Dendritic cell treated with granulocyte-macrophage colony-stimulating factor and Interleukin-4, amounts not matched to agents 40 ng/mL and 50 ng/mL, for 4 days (primary cell): ENCODE measurements around the gene KCNMA1.
A peak's percentile ranks its signal among the peaks of the same experiment; 100 is the strongest.
"Not testable (repeated sequence)": the region's sequence is repeated elsewhere in the genome, so short reads cannot be mapped to it uniquely, and the experiment has no call there.

ENCODE experiments used
- H3K27ac Mint-ChIP-seq: one replicate; pipeline ENCODE4 v1.8.0; 2022; ENCODE audit warnings: mild to moderate bottlenecking, mixed read lengths
- H3K27me3 Mint-ChIP-seq: one replicate; pipeline ENCODE4 v1.8.0; 2022; ENCODE audit warnings: mild to moderate bottlenecking, mixed read lengths
- H3K36me3 Mint-ChIP-seq: one replicate; pipeline ENCODE4 v1.8.0; 2022; ENCODE audit warnings: low read depth, mixed read lengths
- H3K4me1 Mint-ChIP-seq: one replicate; pipeline ENCODE4 v1.8.0; 2022; ENCODE audit warnings: low read depth, mixed read lengths
- H3K4me3 Mint-ChIP-seq: one replicate; pipeline ENCODE4 v1.8.0; 2022; ENCODE audit warnings: mild to moderate bottlenecking, moderate library complexity, mixed read lengths
- H3K9me3 Mint-ChIP-seq: one replicate; pipeline ENCODE4 v1.8.0; 2022; ENCODE audit warnings: mixed read lengths
- intact Hi-C: fragments of 100-400 bp; cut with micrococcal nuclease; formaldehyde crosslinking; loops from one replicate; pipeline ENCODE4 v1.15.0; 2022

Gene KCNMA1

DNA sequence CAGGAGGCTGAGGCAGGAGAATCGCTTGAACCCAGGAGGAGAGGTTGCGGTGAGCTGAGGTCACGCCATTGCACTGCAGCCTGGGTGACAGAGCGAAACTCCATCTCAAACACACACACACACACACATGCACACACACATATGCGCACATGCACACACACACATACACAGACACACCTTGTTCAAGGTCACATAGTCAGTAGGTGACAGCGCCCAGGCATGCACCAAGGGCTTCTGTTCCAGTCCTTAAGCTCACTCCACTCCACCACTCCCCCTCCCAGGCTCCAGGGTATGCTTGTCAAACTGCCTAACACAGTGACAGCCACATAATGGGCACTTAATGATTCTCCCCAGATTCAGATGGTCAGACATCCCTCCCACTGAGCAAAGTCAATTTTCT, 37.0 kb downstream of the KCNMA1 start:
- H3K4me3 Mint-ChIP-seq: no peak overlapping the region
- no peak overlapping the region for H3K27ac Mint-ChIP-seq
- peaks cover 10% of the 10 kb centered on the region for H3K27me3 Mint-ChIP-seq
- intact Hi-C loops: no loop called here
- H3K36me3 Mint-ChIP-seq: no peaks in the 10 kb centered on the region
- H3K9me3 Mint-ChIP-seq: no peaks in the 10 kb centered on the region
- H3K4me1 Mint-ChIP-seq: peaks cover 18% of the 10 kb centered on the region

DNA sequence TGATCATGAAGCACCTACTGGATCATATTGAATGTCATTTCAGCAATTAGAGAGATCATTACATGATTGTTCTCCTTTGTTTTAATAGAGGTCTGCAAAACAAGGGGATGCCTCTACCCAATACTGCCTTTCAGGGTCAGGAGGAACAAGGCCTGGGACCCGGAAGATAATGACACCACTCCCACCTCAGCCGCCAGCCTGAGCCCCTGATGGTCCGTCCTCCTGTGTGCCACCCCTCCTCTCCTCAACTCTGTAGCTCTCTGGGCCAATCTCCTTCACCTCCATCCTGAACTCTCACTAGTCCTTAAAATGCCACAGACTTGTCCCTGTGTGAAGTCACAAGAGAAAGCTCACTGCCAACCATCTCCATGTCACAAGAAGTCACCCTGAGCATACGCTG, 38.0 kb downstream of the KCNMA1 start:
- Mint-ChIP-seq H3K4me3 (no peak overlapping the region), H3K27me3 (peaks cover 10% of the 10 kb centered on the region), H3K9me3 (no peaks in the 10 kb centered on the region), H3K36me3 (no peaks in the 10 kb centered on the region), H3K27ac (no peak overlapping the region), H3K4me1 (peaks cover 18% of the 10 kb centered on the region)
- intact Hi-C loops: no loop called here

DNA sequence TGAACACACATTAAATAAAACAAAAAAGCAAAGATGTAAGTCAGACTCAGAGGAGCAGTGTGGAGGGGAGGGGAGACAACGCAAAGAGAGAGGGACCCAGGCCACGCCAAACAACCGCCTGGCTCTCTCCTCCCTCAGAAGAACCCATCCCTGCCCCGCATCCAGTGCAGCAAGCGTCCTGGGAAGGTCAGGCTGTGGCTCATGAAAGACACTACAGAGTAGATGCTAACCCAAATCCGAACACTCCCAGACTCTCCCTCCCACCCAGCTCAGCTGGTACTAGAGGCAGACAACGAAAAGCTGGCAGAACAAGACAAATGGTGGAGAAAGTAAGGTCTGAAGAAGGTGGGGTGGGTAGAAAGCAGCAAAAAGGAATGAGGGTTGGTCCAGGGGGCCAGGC, 39.0 kb downstream of the KCNMA1 start:
- H3K4me3 Mint-ChIP-seq: no peak overlapping the region
- H3K9me3 Mint-ChIP-seq: no peaks in the 10 kb centered on the region
- no peak overlapping the region for H3K27ac Mint-ChIP-seq
- H3K36me3 Mint-ChIP-seq: no peaks in the 10 kb centered on the region
- H3K4me1 Mint-ChIP-seq: peaks cover 17% of the 10 kb centered on the region
- intact Hi-C loops: no loop called here
- peaks cover 10% of the 10 kb centered on the region for H3K27me3 Mint-ChIP-seq

DNA sequence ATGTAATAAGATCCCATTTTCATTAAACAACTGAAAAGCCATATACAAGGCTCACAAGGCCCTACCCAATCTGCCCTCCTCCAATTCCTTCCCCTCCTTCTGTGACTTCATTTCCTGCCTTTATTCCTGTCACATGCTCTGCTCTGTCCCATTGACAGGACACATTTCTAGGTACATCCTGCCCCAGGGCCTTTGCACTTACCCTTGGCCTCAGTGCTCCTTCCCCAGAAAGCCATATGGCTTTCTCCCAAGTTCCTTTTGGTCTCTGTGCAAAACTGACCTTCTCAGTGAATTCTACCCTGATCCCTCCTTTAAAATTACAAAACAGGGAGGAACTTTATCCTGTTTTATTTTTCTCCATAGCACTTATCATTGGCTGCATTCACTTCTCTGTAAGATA, 40.0 kb downstream of the KCNMA1 start:
- Mint-ChIP-seq H3K4me1 (peaks cover 13% of the 10 kb centered on the region), H3K4me3 (no peak overlapping the region), H3K27me3 (peaks cover 10% of the 10 kb centered on the region), H3K9me3 (no peaks in the 10 kb centered on the region), H3K27ac (no peak overlapping the region), H3K36me3 (no peaks in the 10 kb centered on the region)
- intact Hi-C loops: no loop called here

DNA sequence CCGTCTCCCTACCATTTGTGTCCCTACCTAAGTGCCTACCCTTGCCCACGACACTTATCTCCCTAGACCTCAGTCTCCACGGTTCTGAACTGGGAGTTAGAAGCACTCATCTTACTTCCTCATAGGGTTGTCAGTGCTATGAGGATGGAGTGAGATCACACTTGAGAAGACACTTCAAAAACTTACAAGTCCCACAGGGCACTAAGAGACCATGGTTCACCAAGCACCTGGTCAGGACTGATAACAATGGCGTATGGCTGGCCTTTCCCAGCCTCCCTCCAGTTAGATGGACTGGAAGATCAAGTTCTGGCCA, 43.2 kb downstream of the KCNMA1 start:
- no peak overlapping the region for H3K4me3 Mint-ChIP-seq
- peaks cover 3% of the 10 kb centered on the region for H3K27me3 Mint-ChIP-seq
- intact Hi-C loops: no loop called here
- peaks cover 17% of the 10 kb centered on the region for H3K4me1 Mint-ChIP-seq
- H3K27ac Mint-ChIP-seq: peak overlapping the region; percentile 5
- H3K36me3 Mint-ChIP-seq: no peaks in the 10 kb centered on the region
- H3K9me3 Mint-ChIP-seq: no peaks in the 10 kb centered on the region

DNA sequence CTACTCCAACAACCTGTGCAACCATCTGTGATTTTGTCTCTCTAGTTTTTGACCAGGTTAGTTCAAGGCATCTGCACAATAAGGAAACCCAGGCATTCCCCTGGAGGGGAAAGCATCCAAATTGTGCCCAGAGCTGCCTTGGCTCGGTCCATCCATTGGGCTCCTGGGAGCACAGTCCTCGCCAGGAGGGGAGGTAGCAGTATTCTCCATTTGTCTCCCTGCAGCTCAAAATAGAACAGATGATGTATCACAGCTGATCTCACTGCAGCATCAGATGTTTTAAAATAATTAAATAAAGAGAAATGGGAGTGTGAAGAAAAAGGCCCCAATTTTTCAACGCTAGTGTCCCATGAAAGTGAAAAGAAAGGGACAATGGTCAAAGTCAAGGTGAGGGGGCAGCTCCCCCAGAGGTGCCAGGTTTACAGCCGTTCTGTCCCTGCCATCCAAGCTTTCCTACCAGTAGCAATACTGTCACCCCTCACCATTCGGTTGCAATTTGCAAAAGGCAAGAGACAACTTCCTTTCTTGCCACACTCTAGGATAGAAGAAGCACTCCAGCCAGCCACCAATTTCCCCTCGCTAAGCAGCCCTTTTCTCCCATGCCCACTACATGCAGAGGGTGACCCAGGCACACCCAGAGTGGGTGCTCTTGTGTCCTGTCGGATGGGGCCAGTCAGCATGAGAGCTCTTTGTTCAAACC, 43.7 kb downstream of the KCNMA1 start:
- Mint-ChIP-seq H3K27ac (peak overlapping the region; percentile 5), H3K27me3 (peaks cover 3% of the 10 kb centered on the region), H3K4me3 (no peak overlapping the region), H3K9me3 (no peaks in the 10 kb centered on the region), H3K4me1 (peaks cover 17% of the 10 kb centered on the region), H3K36me3 (no peaks in the 10 kb centered on the region)
- intact Hi-C loops: no loop called here

DNA sequence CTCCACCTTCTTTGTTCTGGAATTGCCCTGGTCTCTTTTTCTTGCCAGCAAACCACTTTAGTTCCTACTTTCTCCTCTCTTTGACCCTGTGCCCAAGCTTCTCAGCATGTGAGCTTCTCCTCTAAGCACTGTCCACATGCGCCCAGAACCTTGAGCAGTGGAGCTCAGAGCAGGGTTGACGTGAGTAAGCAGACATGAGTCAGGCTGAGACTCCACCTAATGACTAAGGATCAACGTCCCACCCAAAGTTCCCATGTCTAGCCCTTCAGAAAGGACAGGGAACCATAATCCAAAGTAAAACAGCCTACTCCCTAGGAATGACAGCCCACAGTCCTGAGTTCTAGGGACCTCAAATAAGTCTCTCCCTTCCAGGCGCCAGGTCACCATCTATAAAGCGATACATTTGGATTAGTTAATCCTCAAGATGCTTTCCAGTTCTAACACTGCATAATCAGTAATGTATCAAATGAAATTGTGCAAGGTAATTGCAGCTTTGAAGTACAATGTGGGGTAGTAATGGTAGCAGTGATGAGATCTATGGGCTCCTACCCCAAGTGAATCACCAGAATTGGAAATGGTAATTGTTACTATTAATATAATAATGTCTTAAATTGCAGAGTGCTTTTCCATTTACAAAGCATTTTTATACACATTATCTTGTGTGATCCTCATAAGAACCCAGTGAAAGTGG, 44.5 kb downstream of the KCNMA1 start:
- no peak overlapping the region for H3K27ac Mint-ChIP-seq
- intact Hi-C loops: no loop called here

DNA sequence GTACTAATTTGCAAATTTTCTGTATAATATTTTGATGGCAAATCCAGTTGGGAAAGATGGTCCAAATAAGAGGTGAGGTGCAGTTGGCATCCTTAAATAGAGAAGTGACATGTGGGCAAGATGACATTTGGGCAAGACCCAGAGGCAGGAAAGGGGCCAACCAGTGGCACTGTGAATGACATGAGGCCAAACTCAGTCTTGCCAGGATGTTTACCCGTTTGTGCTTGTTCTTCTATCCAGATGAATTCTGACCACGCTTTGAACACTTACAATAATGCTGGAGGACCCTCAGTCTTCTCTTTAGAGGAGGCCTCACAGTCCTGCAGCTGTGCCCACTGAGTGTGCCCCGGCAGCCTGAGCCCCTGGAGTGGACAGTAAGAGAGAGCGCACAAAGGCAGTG, 45.1 kb downstream of the KCNMA1 start:
- Mint-ChIP-seq H3K4me3 (no peak overlapping the region), H3K36me3 (no peaks in the 10 kb centered on the region), H3K27me3 (peaks cover under 1% of the 10 kb centered on the region), H3K27ac (no peak overlapping the region), H3K9me3 (no peaks in the 10 kb centered on the region), H3K4me1 (peaks cover 17% of the 10 kb centered on the region)
- intact Hi-C loops: no loop called here

More for the DNA sequence above, 44.5 kb downstream of the KCNMA1 start:
- Mint-ChIP-seq H3K9me3 (no peaks in the 10 kb centered on the region), H3K4me1 (peaks cover 17% of the 10 kb centered on the region), H3K36me3 (no peaks in the 10 kb centered on the region), H3K4me3 (no peak overlapping the region), H3K27me3 (peaks cover 3% of the 10 kb centered on the region)

DNA sequence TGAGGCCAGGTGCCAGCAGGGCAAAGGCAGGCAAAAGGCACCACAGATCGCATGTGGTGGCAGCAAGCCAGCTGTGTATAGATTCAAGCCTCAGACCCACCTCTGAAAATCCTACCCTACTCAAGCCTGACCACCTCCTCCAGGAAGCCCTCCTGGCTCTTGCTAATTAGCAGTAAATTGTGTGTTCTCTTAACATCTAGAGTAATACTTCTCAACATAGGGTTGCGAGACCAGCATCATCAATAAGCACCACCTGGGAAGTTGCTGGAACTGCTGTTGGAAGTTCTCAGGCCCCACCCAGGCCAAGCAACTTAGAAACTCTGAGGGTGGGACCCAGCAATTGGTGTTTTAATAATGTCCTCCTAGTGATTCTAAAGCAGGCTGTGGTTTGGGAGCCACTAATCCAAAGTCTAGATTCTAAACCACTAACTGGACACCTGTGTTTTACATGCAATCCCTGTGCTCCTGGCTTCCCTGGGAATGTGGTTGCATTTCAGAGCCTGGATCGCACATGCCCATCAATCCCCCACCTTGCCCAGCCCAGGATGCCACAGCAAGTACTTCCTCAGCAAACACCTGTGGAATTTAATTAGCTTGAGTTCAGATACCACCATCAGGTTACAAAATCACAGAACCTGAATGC, 46.2 kb downstream of the KCNMA1 start:
- H3K27ac Mint-ChIP-seq: no peak overlapping the region
- H3K36me3 Mint-ChIP-seq: no peaks in the 10 kb centered on the region
- H3K9me3 Mint-ChIP-seq: no peaks in the 10 kb centered on the region
- peaks cover 2% of the 10 kb centered on the region for H3K27me3 Mint-ChIP-seq
- H3K4me3 Mint-ChIP-seq: no peak overlapping the region
- intact Hi-C loops: no loop called here
- H3K4me1 Mint-ChIP-seq: peaks cover 17% of the 10 kb centered on the region

DNA sequence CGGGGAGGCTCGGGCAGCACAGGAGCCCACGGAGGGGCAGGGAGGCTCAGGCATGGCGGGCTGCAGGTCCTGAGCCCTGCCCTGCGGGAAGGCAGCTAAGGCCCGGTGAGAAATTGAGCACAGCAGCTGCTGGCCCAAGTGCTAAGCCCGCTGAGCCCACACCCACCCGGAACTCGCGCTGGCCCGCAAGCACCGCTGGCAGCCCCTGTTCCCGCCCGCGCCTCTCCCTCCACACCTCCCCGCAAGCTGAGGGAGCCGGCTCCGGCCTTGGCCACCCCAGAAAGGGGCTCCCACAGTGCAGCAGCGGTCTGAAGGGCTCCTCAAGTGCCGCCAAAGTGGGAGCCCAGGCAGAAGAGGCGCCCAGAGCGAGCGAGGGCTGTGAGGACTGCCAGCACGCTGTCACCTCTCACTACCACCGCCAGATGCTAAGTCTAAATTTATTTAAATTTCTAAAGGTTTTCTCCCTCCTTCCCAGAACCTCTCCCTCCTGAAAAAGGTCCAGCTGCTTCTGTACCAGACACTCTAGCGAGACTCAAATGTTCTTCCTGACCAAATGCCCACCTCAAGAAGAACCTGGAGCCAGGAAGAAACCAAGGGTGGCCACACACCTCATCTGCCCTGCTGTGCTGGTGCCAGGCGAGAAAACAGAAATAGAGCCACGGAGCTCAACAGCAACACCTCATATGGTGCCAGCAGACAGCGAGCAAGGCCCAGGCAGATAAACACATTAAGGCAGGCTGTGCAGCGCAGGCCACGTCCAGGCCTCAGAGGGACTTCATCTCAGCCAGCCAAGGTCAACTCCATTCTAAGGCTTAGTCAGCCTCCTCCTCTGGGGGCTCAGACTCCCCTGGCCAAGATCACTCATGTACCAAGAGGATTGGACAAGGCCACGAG, 47.0 kb downstream of the KCNMA1 start:
- Mint-ChIP-seq H3K4me1 (peaks cover 17% of the 10 kb centered on the region), H3K36me3 (no peaks in the 10 kb centered on the region), H3K27me3 (peaks cover 2% of the 10 kb centered on the region), H3K9me3 (no peaks in the 10 kb centered on the region), H3K4me3 (no peak overlapping the region), H3K27ac (peak overlapping the region; percentile 45)
- intact Hi-C loops: no loop called here

DNA sequence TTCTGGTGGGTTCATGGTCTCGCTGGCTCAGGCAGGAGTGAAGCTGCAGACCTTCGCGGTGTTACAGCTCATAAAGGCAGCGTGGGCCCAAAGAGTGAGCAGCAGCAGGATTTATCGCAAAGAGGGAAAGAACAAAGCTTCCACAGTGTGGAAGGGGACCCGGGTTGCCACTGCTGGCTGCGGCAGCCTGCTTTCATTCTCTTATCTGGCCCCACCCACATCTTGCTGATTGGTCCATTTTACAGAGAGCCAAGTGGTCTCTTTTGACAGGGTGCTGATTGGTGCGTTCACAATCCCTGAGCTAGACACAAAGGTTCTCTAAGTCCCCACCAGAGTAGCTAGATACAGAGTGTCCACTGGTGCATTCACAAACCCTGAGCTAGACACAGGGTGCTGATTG, 47.9 kb downstream of the KCNMA1 start:
- H3K4me3 Mint-ChIP-seq, H3K36me3 Mint-ChIP-seq, H3K9me3 Mint-ChIP-seq, intact Hi-C loops, H3K27ac Mint-ChIP-seq, H3K27me3 Mint-ChIP-seq: not testable (repeated sequence)
- peaks cover 17% of the 10 kb centered on the region for H3K4me1 Mint-ChIP-seq

DNA sequence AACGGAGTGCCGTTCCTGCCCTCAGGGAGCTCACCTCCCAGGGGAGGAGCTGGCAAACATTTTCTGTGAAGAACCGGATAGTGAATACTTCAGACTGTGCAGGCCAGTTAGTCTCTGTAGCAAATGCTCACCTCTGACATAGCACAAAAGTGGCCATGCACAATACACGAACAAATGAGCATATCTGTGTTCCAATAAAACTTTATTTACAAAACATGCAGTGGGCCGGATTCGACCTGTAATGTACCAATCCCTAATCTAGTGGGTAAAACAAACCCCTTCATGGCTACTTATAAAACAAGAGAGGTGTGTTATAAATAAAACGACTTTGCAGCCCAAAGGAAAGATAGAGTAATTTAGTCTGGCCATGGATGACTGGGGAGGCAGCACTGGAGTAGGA, 48.7 kb downstream of the KCNMA1 start:
- H3K9me3 Mint-ChIP-seq: no peaks in the 10 kb centered on the region
- H3K4me1 Mint-ChIP-seq: peaks cover 12% of the 10 kb centered on the region
- no peak overlapping the region for H3K27ac Mint-ChIP-seq
- no peak overlapping the region for H3K4me3 Mint-ChIP-seq
- no peaks in the 10 kb centered on the region for H3K36me3 Mint-ChIP-seq
- intact Hi-C loops: no loop called here
- peaks cover 2% of the 10 kb centered on the region for H3K27me3 Mint-ChIP-seq

DNA sequence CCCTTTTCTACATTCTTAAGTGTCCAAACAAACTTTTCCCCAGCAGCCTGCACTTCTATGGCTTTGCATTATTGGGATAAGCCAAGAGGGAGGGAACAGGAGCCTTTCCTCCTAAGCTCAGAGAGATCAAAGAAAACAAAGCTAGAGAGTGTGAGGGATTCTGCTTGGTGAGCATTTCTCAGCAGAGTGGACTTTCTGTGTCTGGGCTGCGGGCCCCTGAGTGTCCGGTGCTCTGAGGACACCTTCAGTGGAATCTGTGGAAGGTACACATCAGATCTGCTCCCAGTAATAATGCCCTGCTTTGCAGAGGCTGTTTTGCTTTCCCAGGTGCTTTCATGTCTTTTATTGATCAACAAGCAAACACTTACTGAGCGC, 50.2 kb downstream of the KCNMA1 start:
- Mint-ChIP-seq H3K4me3 (no peak overlapping the region), H3K9me3 (no peaks in the 10 kb centered on the region), H3K27ac (no peak overlapping the region), H3K4me1 (peaks cover 13% of the 10 kb centered on the region), H3K36me3 (no peaks in the 10 kb centered on the region), H3K27me3 (peaks cover 2% of the 10 kb centered on the region)
- intact Hi-C loops: no loop called here
